PC-9 (cell line): ENCODE data around the gene TNFRSF25. TPM values are rescaled to one million over a fixed set of nuclear protein-coding genes. Genes with fewer than 3 reads are reported as not detected.
"Not testable (repeated sequence)": the region's sequence is repeated elsewhere in the genome, so short reads cannot be mapped to it uniquely, and the experiment has no call there.

Experiments used
- BruUV-seq: library from RNA; stranded (reverse); fragments of 400-500 nt; replicated peaks from 2 replicates; lab custom pipeline; 2021; lab: Mats Ljungman, UMichigan
- CTCF ChIA-PET: fragments of 300-600 bp; sonication (Branson Sonifier 250); formaldehyde crosslinking; loops from one replicate; lab custom pipeline; 2022; ENCODE audit warnings: antibody characterized with exemption; lab: Charles Lee
- POLR2A ChIA-PET: fragments of 300-600 bp; sonication (Branson Sonifier 250); formaldehyde crosslinking; loops from one replicate; lab custom pipeline; 2022; ENCODE audit warnings: antibody characterized with exemption; ENCODE audit not compliant: unreplicated experiment; lab: Charles Lee
- DNase-seq, 2 experiments: peaks; one replicate each; pipeline versions ENCODE4 v3.0.0 to v3.0.0-alpha.2; 2015 to 2022; ENCODE audit warnings: mixed read lengths in 1 of 2
- H2AFZ ChIP-seq: fragments of 200-600 bp; sonication (generic); 2 replicates; pipeline ENCODE4 v1.8.1; 2017; ENCODE audit warnings: antibody characterized with exemption
- H3F3A ChIP-seq: fragments of 200-600 bp; sonication (generic); 2 replicates; pipeline ENCODE4 v1.8.1; 2017; ENCODE audit warnings: antibody characterized with exemption, mild to moderate bottlenecking, low read depth; ENCODE audit not compliant: insufficient read depth
- H3K27ac ChIP-seq: fragments of 200-600 bp; sonication (generic); 2 replicates; pipeline ENCODE4 v1.6.1; 2016; ENCODE audit warnings: mixed run types
- H3K27me3 ChIP-seq: fragments of 200-600 bp; sonication (generic); 2 replicates; pipeline ENCODE4 v1.6.1; 2016; ENCODE audit warnings: low read depth, mixed run types; ENCODE audit not compliant: insufficient read depth
- H3K36me3 ChIP-seq: fragments of 200-600 bp; sonication (generic); 2 replicates; pipeline ENCODE4 v1.6.1; 2016; ENCODE audit warnings: low read depth, mixed run types
- H3K4me1 ChIP-seq: fragments of 200-600 bp; sonication (generic); replicated peaks from 2 replicates; pipeline ENCODE4 v1.6.1; 2016; ENCODE audit warnings: mixed run types; ENCODE audit not compliant: insufficient read depth
- H3K4me2 ChIP-seq: fragments of 200-600 bp; sonication (generic); 2 replicates; pipeline ENCODE4 v1.6.1; 2017; ENCODE audit warnings: mixed run types
- H3K4me3 ChIP-seq: fragments of 200-600 bp; sonication (generic); 2 replicates; pipeline ENCODE4 v1.6.1; 2016; ENCODE audit warnings: mixed run types
- H3K79me2 ChIP-seq: fragments of 200-600 bp; sonication (generic); 2 replicates; pipeline ENCODE4 v1.6.1; 2017; ENCODE audit warnings: low read depth, mixed run types
- H3K9me2 ChIP-seq: fragments of 200-600 bp; sonication (generic); 2 replicates; pipeline ENCODE4 v1.8.1; 2017; ENCODE audit warnings: mild to moderate bottlenecking; ENCODE audit not compliant: insufficient read depth
- H3K9me3 ChIP-seq: fragments of 200-600 bp; sonication (generic); 2 replicates; pipeline ENCODE4 v1.8.1; 2016; ENCODE audit warnings: low read depth; ENCODE audit not compliant: insufficient read depth
- H4K20me1 ChIP-seq: fragments of 200-600 bp; sonication (generic); 2 replicates; pipeline ENCODE4 v1.8.1; 2017; ENCODE audit not compliant: insufficient read depth
- CTCF ChIP-seq: fragments of 200-600 bp; sonication (generic); conservative IDR thresholded peaks from 2 replicates; pipeline ENCODE4 v1.6.1; 2017; ENCODE audit warnings: mixed run types, antibody characterized with exemption, mild to moderate bottlenecking, moderate library complexity
- EZH2 ChIP-seq: fragments of 200-600 bp; sonication (generic); IDR thresholded peaks from 2 replicates; pipeline ENCODE4 v1.8.0; 2017; ENCODE audit warnings: antibody characterized with exemption, low read depth
- intact Hi-C: fragments of 100-400 bp; cut with micrococcal nuclease; formaldehyde crosslinking; loops from one replicate; pipeline ENCODE4 v1.10.0; 2022; ENCODE audit not compliant: unreplicated experiment
- total RNA-seq: library from RNA; stranded (reverse); gene quantifications from 2 replicates; pipeline ENCODE4 v1.2.3, GENCODE V29; 2021

The TNFRSF25 gene
- total RNA-seq, 1 experiment from 2014 or later = 12.3 TPM

DNA sequence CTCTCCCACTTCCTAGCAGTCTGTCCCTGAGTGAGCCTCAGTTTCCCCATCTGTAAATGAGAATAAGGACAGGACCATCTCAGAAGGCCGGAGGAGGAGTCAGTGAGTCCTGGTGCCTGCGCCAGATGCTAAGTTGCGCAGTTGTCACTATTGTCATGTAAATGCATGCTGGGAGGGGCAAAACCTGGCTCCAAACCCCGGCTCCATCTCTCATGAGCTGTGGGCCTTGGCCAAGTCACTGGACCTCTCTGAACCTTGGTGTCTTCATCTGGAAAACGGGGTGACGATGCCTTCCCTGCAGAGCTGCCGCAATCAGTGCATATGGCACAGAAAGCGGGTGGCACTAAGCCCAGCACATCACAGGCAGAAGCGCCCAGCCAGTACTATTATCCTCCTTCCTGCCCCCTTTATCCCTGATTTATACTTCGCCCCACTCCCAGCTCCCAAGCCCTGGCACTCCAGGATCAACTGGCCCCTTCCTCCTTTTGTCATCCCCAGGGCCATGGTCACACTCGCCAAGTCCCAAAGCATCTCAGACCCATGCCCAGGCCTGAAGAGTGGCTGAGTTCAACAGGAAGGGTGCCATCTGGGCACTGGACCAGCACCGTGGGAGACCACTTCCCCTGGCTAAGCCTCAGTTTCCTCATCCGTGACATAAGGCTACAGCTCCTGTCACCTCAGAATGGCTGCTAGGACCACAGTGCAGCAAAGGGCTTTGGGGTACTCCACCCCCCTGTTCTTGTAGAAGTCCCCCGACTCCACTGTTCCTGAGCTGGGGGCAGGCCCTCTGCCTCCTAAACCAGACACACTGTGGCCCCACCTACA, 29.8 kb upstream of the TNFRSF25 start:
- no peaks in the 10 kb centered on the region for H3K9me2 ChIP-seq
- intact Hi-C loops = no loop called here
- no peak for TF ChIP-seq CTCF
- TF ChIP-seq EZH2 = no peak
- no peaks in the 10 kb centered on the region for H3K9me3 ChIP-seq
- H3K4me1 ChIP-seq = peaks cover 16% of the 10 kb centered on the region
- H4K20me1 ChIP-seq = no peaks in the 10 kb centered on the region
- H3K27me3 ChIP-seq = no peaks in the 10 kb centered on the region
- H3K36me3 ChIP-seq = no peaks in the 10 kb centered on the region
- H3K4me2 ChIP-seq = no peak overlapping the region
- CTCF ChIA-PET = no interaction called here
- H3K27ac ChIP-seq = no peak overlapping the region
- no TSS peak for BruUV-seq
- H2AFZ ChIP-seq = no peak overlapping the region
- no peak overlapping the region for H3K4me3 ChIP-seq
- no peaks in the 10 kb centered on the region for H3K79me2 ChIP-seq
- peaks cover 12% of the 10 kb centered on the region; the same call in 1 of the 2 replicates for H3F3A ChIP-seq
- DNase-seq = no peak
- POLR2A ChIA-PET = no interaction called here

- no peak overlapping the region for H3K4me3 ChIP-seq
- H4K20me1 ChIP-seq = no peaks in the 10 kb centered on the region
- H3K4me2 ChIP-seq = no peak overlapping the region
- H3F3A ChIP-seq = peaks cover 12% of the 10 kb centered on the region; the same call in 1 of the 2 replicates
- TF ChIP-seq EZH2 = no peak
- no peaks in the 10 kb centered on the region for H3K9me2 ChIP-seq
- no peaks in the 10 kb centered on the region for H3K36me3 ChIP-seq
- BruUV-seq = no TSS peak
- H3K27ac ChIP-seq = no peak overlapping the region
- H3K4me1 ChIP-seq = peaks cover 16% of the 10 kb centered on the region
- no peak overlapping the region for H2AFZ ChIP-seq
- intact Hi-C loops = no loop called here
- DNase-seq = no peak
- ChIA-PET CTCF (no interaction called here), POLR2A (no interaction called here)
- no peaks in the 10 kb centered on the region for H3K9me3 ChIP-seq
- H3K27me3 ChIP-seq = no peaks in the 10 kb centered on the region
- no peaks in the 10 kb centered on the region for H3K79me2 ChIP-seq
Observed at GRCh38 chr1:6495041-6495441, 29.1 kb upstream of the TNFRSF25 start.

GRCh38 chr1:6494627-6495026, 28.7 kb upstream of the TNFRSF25 start:
- Histone ChIP-seq H3F3A (peaks cover 12% of the 10 kb centered on the region; the same call in 1 of the 2 replicates), H3K36me3 (no peaks in the 10 kb centered on the region), H3K9me2 (no peaks in the 10 kb centered on the region), H3K27me3 (no peaks in the 10 kb centered on the region), H3K27ac (no peak overlapping the region), H3K79me2 (no peaks in the 10 kb centered on the region), H3K9me3 (no peaks in the 10 kb centered on the region), H2AFZ (no peak overlapping the region), H4K20me1 (no peaks in the 10 kb centered on the region), H3K4me2 (no peak overlapping the region), H3K4me1 (peaks cover 16% of the 10 kb centered on the region), H3K4me3 (no peak overlapping the region)
- intact Hi-C loops = loop anchor here (5.0 kb wide), 2 partner anchors 108 to 142 kb away; partner anchors contain the start of gene KLHL21
- POLR2A ChIA-PET = no interaction called here
- no TSS peak for BruUV-seq
- CTCF ChIA-PET = no interaction called here
- no peak for DNase-seq
- no peak for TF ChIP-seq EZH2
- no peak for TF ChIP-seq CTCF

- H2AFZ ChIP-seq, H4K20me1 ChIP-seq, BruUV-seq, H3K9me2 ChIP-seq, H3K4me2 ChIP-seq, H3K27ac ChIP-seq, H3K79me2 ChIP-seq, H3K27me3 ChIP-seq, DNase-seq, H3K36me3 ChIP-seq, H3K9me3 ChIP-seq, POLR2A ChIA-PET, CTCF ChIA-PET, H3K4me3 ChIP-seq: not testable (repeated sequence)
- H3K4me1 ChIP-seq = peaks cover 24% of the 10 kb centered on the region
- H3F3A ChIP-seq = peaks cover 12% of the 10 kb centered on the region; the same call in 1 of the 2 replicates
- intact Hi-C loops = loop anchor here (5.0 kb wide), 2 partner anchors 108 to 142 kb away; partner anchors contain the start of gene KLHL21
Observed at GRCh38 chr1:6493834-6494223, 27.9 kb upstream of the TNFRSF25 start.
